PC-3 (cell line): ENCODE results near the gene CD2AP. TPM values are rescaled to one million over a fixed set of nuclear protein-coding genes. Genes with fewer than 3 reads are reported as not detected.

ENCODE experiments used
- ATAC-seq: fragments of 200-7000 bp; cut with Tn5 transposase; 2 replicates; pipeline ENCODE4 v1.9.1; 2020; ENCODE audit warnings: mild to moderate bottlenecking, moderate library complexity
- BruUV-seq: library from RNA; stranded (reverse); fragments of 400-500 nt; replicated peaks from 2 replicates; lab custom pipeline; 2021; lab: Mats Ljungman, UMichigan
- CTCF ChIA-PET: fragments of 300-600 bp; sonication (Branson Sonifier 250); formaldehyde crosslinking; loops from one replicate; lab custom pipeline; 2022; ENCODE audit warnings: antibody characterized with exemption; lab: Charles Lee
- POLR2A ChIA-PET: fragments of 300-600 bp; sonication (Branson Sonifier 250); formaldehyde crosslinking; loops from one replicate; lab custom pipeline; 2022; ENCODE audit warnings: antibody characterized with exemption; ENCODE audit not compliant: unreplicated experiment; lab: Charles Lee
- DNase-seq: peaks from one replicate; pipeline ENCODE4 v3.0.0-alpha.2; 2015
- H2AFZ ChIP-seq: fragments of 300-600 bp; sonication (generic); 2 replicates; pipeline ENCODE4 v1.6.0; 2016; ENCODE audit warnings: antibody characterized with exemption, low read length
- H3F3A ChIP-seq: fragments of 300-600 bp; sonication (generic); one replicate; pipeline ENCODE4 v1.6.0; 2017; ENCODE audit warnings: antibody characterized with exemption, low read length, control low read depth, mild to moderate bottlenecking; ENCODE audit not compliant: unreplicated experiment
- H3K27ac ChIP-seq: fragments of 300-600 bp; sonication (generic); 2 replicates; pipeline ENCODE4 v1.5.1; 2016; ENCODE audit warnings: mild to moderate bottlenecking, low read length
- H3K27me3 ChIP-seq: fragments of 300-600 bp; sonication (generic); 2 replicates; pipeline ENCODE4 v1.6.1; 2016; ENCODE audit warnings: low read length, mixed read lengths
- H3K36me3 ChIP-seq: fragments of 300-600 bp; sonication (generic); 2 replicates; pipeline ENCODE4 v1.6.1; 2016; ENCODE audit warnings: low read depth, mixed run types, low read length, mixed read lengths
- H3K4me1 ChIP-seq: fragments of 300-600 bp; sonication (generic); 2 replicates; pipeline ENCODE4 v1.5.1; 2016; ENCODE audit warnings: low read length; ENCODE audit not compliant: insufficient read depth
- H3K4me2 ChIP-seq: fragments of 300-600 bp; sonication (generic); 2 replicates; pipeline ENCODE4 v1.6.0; 2016; ENCODE audit warnings: low read length
- H3K4me3 ChIP-seq: fragments of 300-600 bp; sonication (generic); 2 replicates; pipeline ENCODE4 v1.5.1; 2016; ENCODE audit warnings: mild to moderate bottlenecking, low read length, mixed read lengths
- H3K79me2 ChIP-seq: fragments of 300-600 bp; sonication (generic); 2 replicates; pipeline ENCODE4 v1.6.1; 2017; ENCODE audit warnings: low read length, mixed read lengths
- H3K9ac ChIP-seq: fragments of 300-600 bp; sonication (generic); 2 replicates; pipeline ENCODE4 v1.6.0; 2016; ENCODE audit warnings: mild to moderate bottlenecking, low read length
- H3K9me2 ChIP-seq: fragments of 300-600 bp; sonication (generic); replicated peaks from 2 replicates; pipeline ENCODE4 v1.6.1; 2016; ENCODE audit warnings: mixed run types, low read length, mixed read lengths
- H3K9me3 ChIP-seq: fragments of 300-600 bp; sonication (generic); 2 replicates; pipeline ENCODE4 v1.6.1; 2016; ENCODE audit warnings: low read length, mixed read lengths
- H4K20me1 ChIP-seq: fragments of 300-600 bp; sonication (generic); 2 replicates; pipeline ENCODE4 v1.6.1; 2016; ENCODE audit warnings: low read length, mixed read lengths
- CTCF ChIP-seq: fragments of 300-600 bp; sonication (generic); conservative IDR thresholded peaks from 2 replicates; pipeline ENCODE4 v1.5.1; 2017; ENCODE audit warnings: antibody characterized with exemption, low read depth, mild to moderate bottlenecking, low read length
- EZH2 ChIP-seq: fragments of 300-600 bp; sonication (generic); IDR thresholded peaks from one replicate; pipeline ENCODE4 v1.6.1; 2017; ENCODE audit warnings: antibody characterized with exemption, mild to moderate bottlenecking, low read length; ENCODE audit not compliant: unreplicated experiment
- EZH2phosphoT487 ChIP-seq: fragments of 300-600 bp; sonication (generic); IDR thresholded peaks from 2 replicates; pipeline ENCODE4 v1.6.1; 2018; ENCODE audit warnings: mild to moderate bottlenecking, antibody characterized with exemption, low read length, borderline replicate concordance
- intact Hi-C: fragments of 100-400 bp; cut with micrococcal nuclease; formaldehyde crosslinking; loops from 2 replicates; pipeline ENCODE4 v1.9.0; 2023
- total RNA-seq: library from RNA; depleted of rRNA; stranded (reverse); fragments of >200 nt; gene quantifications from 2 replicates; pipeline ENCODE4 v1.2.3, GENCODE V29; 2014

Gene CD2AP
- total RNA-seq, 1 experiment from 2014 or later, result 16.2 TPM

GRCh38 chr6:47519279-47519678 lies 41.7 kb downstream of the CD2AP start:
- DNase-seq, result no peak
- ATAC-seq, result no peak
- no peak overlapping the region for H2AFZ ChIP-seq
- no peak overlapping the region for H3K4me2 ChIP-seq
- H3K4me1 ChIP-seq, result no peaks in the 10 kb centered on the region
- BruUV-seq, result no TSS peak
- POLR2A ChIA-PET, result no interaction called here
- TF ChIP-seq EZH2phosphoT487, result no peak
- no peak for TF ChIP-seq EZH2
- no peak for TF ChIP-seq CTCF
- H3F3A ChIP-seq, result peaks cover 6% of the 10 kb centered on the region
- no peak overlapping the region for H3K4me3 ChIP-seq
- no peaks in the 10 kb centered on the region for H3K27me3 ChIP-seq
- no peaks in the 10 kb centered on the region for H3K9me2 ChIP-seq
- no peaks in the 10 kb centered on the region for H3K36me3 ChIP-seq
- no peaks in the 10 kb centered on the region for H3K9me3 ChIP-seq
- no peaks in the 10 kb centered on the region; the same call in 1 of the 2 replicates for H4K20me1 ChIP-seq
- no peak overlapping the region for H3K27ac ChIP-seq
- CTCF ChIA-PET, result no interaction called here
- peaks cover 65% of the 10 kb centered on the region for H3K79me2 ChIP-seq
- intact Hi-C loops, result no loop called here
- no peak overlapping the region for H3K9ac ChIP-seq

GRCh38 chr6:47520282-47520681 lies 42.7 kb downstream of the CD2AP start:
- ChIA-PET POLR2A (no interaction called here), CTCF (no interaction called here)
- ATAC-seq, result no peak

More at GRCh38 chr6:47520282-47520681, 42.7 kb downstream of the CD2AP start:
- Histone ChIP-seq H3K4me2 (no peak overlapping the region), H3K27me3 (no peaks in the 10 kb centered on the region), H3K4me3 (no peak overlapping the region), H4K20me1 (no peaks in the 10 kb centered on the region; the same call in 1 of the 2 replicates), H3K4me1 (no peaks in the 10 kb centered on the region), H3F3A (peaks cover 6% of the 10 kb centered on the region), H3K79me2 (peaks cover 55% of the 10 kb centered on the region), H3K9ac (no peak overlapping the region), H3K36me3 (no peaks in the 10 kb centered on the region), H3K9me2 (no peaks in the 10 kb centered on the region), H3K27ac (no peak overlapping the region), H3K9me3 (no peaks in the 10 kb centered on the region), H2AFZ (no peak overlapping the region)
- no TSS peak for BruUV-seq
- no peak for DNase-seq
- TF ChIP-seq CTCF (no peak), EZH2phosphoT487 (no peak), EZH2 (no peak)
- intact Hi-C loops, result no loop called here
